HG02623 (cell line): ENCODE results near the gene RETREG1.
"Not testable (repeated sequence)": the region's sequence is repeated elsewhere in the genome, so short reads cannot be mapped to it uniquely, and the experiment has no call there.

Experiments used
- ATAC-seq: cut with Tn5 transposase; IDR thresholded peaks from one replicate; pipeline ENCODE4 v1.9.1; 2021; ENCODE audit warnings: moderate library complexity; ENCODE audit not compliant: unreplicated experiment

Gene RETREG1

DNA sequence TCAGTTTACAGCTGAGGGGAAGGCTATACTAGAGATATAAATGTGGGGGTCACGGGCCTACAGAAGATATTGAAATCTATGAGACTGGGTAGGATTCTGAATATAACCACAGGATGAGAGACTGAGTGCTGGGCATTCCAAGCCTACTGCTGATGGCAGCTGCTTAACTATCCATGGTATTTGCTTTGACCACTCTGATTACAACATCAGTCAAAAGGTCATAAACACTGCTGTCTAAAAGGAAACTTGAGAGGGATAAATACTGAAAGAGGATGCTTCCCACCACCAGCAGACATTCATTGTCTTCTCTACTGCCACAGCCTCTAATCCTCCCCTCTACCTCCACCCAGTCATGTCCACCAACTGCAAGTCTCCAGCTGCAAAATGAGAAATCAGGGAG is 155.0 kb downstream of the RETREG1 start:
- ATAC-seq = no peak

DNA sequence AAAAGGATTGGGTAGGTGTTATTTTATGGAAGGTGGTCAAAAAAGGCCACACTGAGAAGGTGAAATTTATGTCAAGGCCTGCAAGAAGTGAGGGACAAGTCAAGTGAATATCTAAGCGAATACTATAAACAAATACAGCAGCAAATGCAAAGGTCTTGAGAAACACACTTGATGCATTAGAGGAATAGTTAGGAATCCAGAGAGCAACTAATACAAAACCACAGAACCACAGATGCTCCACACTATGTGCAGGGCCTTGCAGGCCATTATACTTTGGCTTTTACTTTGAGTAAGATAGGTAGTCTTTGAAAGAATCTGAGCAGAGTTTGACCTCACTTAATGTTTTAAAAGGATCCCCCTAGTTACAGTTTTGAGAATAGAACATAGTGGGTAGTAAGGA is 155.8 kb downstream of the RETREG1 start:
- no peak for ATAC-seq

DNA sequence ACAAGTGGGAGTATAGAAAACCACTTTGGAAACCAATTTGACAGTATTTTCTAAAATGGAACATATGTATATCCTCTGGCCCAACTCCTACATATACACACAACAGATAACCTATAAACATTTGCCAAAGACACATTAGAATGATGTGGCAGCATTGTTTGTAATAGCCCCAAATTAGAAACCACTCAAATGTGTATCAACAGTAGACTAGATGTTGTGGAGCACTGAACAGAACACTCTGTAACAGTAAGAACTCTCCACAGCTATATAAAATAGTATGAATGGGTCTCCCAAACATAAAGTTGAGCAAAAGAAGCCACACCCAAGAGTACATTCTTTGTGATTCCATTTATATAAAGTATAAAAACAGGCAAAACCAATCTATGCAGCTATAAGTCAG is 157.3 kb downstream of the RETREG1 start:
- no peak for ATAC-seq

DNA sequence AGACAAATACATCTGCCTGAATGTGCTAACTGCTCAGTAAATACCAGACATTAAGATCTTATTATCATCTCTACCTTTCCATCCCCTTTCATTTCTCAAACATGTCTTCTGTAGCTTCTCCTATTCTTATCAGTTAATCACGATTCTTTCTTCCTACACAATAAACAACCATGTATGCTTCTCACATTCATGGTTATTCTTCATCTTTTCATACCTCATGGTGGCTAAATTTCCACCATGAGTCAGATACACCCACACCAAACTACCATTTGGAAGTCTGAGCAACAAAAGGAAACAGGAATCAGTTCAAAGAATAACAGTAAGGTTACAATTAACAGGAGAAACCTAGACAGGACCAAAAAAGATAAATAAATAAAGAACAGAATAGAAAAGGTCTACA is 158.9 kb downstream of the RETREG1 start:
- ATAC-seq = no peak

DNA sequence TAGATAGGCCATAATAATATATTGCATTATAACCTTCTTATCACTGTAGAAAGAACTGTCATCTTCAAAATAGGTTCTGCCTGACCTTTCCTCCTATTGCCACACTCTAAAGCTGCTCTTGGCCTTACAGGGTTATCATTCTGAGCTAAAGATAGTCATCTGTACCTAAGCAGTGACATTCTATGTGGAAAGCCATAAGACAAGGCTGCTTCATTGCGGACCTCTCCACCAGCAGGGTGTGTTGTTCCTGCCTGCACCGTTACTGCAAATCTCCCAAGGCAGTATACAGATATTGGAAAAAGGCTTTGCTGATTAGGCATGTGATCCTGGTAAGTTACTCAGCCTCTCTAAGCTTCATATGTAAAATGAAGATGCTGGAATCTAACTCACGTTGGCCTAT is 159.3 kb downstream of the RETREG1 start:
- ATAC-seq = no peak

DNA sequence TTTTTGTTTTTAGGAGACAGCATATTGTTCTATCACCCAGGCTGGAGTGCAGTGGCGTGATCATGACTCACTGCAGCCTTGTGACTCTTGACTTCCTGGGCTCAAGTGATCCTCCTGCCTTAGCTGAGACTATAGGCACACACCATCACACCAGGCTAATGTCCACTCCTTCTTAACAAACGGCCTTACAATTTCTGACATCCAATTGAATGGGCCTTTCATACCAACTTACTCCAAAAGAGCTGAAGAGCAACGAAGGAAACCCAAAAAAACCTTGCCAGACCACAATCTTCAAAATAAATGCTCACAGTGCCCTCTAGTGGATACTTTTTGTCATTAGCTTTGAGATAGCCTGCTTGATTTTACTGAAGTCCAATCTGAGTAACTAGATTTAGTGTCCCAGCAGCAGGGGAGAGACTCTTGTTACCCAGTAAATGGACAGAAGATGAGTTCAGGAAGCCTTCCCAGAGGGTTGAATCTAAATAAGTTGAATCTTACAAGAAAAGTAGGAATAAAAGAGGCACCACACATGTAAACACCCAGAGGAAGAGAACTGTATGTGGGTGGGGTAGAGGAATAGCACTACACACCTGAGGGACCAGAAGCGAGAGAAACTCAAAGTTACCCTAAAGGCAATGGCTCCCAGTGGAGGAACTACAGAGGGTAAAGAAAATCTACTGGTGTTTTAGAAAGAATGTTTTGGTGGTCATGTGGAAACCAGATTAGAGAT is 160.5 kb downstream of the RETREG1 start:
- peak; percentile 46 for ATAC-seq

DNA sequence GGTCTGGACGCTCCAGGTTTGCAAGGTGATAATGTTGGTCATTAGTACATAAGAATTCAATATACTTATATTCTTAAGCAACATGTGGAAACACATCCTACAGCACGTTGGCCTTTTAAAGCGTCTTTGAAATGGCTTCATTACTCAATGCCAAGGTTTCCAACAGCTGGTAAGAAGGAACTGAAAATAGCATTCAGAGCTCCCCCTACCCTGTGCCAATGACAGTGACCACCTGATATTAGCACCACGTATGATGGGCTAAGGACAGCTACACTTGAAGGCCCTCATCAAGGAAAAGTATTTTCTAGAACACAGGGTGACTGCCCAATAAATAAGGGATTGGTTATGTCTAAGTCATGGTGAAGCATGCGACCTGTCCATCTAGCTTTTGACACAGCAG is 161.1 kb downstream of the RETREG1 start:
- ATAC-seq = no peak

DNA sequence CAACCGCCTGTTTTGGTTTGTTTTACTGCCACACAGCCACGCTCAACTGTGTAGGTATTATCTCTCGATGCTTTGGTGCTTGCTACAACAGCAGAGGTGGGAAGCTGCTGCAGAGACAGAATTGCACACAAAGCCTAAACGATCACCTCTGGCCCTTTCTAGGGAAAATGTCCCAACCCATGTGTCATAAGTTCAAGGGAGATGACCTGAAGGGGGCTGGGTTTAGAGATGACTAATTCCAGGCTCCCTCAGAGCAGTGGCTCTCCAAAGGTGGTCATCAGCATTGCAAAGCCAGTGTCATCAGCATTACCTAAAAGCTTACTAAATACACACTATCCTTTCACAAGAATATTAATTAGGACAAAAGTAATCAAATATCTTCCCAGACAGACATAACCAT is 162.1 kb downstream of the RETREG1 start:
- no peak for ATAC-seq

DNA sequence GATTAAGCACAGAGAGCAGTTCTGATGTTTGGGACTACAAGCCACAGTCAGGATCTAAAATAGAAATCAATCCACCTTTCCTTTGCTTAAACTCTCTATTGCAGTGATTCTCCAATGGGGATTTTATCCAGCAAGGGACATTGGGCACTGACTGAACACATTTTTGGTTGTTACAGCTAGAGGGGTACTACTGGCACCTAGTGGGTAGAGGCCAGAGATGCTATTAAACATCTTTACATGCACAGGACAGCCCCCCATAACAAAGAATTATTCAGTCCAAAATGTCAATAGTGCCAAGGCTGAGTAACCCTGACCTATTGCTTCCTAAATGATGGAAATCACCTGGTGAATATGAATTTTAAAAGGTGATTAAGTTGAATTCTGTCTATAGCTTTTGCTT is 163.2 kb downstream of the RETREG1 start:
- no peak for ATAC-seq

DNA sequence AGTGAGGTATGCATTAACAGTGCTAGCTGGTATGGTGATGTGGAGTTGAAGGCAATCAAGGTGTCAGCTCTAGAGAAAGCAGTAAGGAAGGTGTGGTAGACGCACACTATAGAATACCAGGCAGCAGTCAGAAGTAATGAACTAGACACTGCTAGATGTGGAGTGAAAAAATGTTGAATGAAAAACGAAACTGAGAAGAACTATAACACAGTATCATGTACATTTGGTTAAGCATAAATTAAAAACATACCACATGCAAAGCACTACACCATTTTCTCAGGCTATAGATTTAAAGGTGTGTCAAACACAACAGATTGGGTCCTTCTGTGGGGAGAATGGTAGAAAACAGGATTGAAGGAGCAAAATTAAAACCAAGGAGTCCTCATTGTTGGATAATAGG is 166.6 kb downstream of the RETREG1 start:
- ATAC-seq = peak; percentile 59

DNA sequence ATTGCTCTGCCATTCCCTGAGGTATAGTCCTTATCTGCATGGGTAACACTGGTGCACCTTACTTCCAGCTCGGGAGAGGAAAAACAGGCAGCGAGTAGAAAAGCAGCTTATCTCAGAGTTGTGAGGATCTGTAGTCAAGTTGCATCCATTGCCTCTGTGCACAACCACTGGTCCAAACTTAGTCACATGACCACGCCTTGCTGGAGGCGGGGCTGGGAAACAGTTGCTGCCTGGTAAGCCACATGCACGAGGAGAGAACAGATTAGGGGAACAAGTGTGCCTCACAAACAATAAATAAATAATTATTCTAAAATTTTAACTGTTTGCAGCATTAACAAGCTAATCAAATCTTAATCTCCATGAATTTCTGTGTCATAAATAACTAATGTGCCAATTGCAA is 169.8 kb downstream of the RETREG1 start:
- ATAC-seq = no peak

DNA sequence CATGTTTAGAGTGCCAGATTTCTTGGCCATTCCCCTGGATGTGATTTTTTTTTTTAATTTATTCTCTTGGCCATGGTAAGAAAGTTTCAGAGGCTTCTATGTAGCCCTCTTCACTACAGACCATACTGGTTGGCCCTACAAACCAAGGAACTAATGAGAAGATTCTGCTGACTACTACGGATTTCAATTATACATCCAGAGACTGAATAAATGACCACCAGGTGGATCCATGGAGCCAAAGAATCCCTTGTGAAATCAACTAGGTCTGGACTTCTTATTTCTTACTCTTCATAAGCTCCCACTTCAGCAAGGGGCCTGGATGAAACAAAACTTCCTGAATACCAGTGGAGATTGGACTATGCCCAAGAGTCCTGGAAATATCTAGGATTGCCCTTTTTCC is 178.8 kb downstream of the RETREG1 start:
- no peak for ATAC-seq

DNA sequence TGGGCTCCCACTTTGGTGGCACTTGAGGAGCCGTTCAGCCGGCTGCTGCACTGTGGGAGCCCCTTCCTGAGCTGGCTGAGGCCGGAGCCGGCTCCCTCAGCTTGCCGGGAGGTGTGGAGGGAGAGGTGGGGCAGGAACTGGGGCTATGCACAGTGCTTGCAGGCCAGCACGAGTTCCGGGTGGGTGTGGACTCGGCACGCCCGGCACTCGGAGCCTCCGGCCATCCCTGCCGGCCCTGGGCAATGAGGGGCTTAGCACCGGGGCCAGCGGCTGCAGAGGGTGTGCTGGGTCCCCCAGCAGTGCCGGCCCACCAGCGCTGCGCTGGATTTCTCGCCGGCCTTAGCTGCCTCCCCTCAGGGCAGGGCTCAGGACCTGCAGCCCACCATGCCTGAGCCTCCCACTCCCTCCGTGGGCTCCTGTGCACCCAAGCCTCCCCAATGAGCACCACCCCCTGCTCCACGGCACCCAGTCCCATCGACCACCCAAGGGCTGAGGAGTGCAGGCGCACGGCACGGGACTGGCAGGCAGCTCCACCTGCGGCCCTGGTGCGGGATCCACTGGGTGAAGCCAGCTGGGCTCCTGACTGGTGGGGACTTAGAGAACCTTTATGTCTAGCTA is 180.6 kb downstream of the RETREG1 start:
- ATAC-seq = not testable (repeated sequence)

DNA sequence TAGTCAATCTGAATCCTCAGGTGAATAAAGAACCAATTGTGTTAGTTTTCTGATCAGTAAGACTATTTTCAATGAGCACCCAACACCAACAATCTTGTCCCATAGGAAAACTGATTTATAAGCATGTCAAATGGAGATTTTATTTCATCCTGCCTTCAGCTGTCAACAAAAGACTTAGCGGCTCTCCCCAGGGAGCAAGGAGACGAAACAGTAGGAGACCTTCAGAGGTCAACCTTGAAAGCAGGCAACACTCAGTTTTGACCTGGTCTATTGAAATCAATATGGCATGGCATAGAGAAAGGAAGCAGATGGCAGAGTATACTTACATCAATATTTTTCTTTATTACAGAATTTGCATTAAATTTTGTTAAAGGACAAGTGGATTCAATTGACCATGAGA is 185.3 kb downstream of the RETREG1 start:
- ATAC-seq = no peak

DNA sequence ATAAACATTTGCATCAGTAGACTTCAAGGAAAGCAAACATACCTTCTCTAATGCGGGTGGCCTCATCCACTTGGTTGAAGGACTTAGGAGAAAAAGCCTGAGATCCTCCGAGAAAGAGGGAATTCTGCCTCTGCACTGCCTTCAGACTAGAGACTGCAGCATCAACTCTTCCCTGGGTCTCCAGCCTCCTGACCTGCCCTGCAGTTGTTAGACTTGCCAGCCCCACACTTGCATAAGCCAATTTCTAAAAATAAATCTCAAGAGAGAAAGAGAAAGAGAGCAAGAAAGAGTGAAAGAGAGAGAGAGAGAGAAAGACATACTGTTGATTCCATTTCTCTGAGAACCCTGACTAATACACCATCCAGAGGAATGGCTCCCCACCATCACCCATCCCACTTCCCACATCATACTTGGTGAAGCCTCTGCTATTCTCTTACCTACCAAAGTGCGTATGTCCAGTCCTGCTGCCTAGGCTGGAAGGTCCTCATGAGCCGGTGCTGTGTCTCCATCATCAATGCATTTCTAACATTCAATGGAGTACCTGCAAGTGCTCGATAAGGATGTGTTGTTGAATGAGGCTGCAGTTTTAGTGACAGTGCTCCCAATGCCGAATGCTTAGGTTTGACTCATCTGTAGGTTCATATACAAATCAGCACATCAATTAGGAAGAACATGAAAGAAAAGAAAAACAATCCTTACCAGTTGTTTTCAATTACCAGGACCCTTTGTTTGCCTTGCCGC is 186.3 kb downstream of the RETREG1 start:
- no peak for ATAC-seq

DNA sequence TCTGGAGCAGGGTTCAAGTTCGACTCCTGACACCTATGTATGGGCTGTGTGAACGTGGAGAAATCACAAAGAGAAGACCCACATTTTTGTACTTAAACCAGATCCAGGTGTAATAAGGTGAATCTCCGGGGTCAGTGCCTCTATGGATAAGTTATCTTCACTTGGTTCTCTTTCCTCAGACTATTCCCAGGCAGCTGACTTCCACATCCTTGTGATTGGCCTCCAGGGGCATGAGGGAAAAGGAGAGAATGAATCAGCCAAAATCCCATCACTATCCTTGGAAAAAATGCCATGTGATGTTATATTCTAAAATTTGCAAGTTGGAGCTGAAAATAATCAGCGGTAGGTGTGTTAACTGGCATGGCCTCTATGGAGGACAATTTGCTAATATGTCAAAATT is 188.4 kb downstream of the RETREG1 start:
- no peak for ATAC-seq

DNA sequence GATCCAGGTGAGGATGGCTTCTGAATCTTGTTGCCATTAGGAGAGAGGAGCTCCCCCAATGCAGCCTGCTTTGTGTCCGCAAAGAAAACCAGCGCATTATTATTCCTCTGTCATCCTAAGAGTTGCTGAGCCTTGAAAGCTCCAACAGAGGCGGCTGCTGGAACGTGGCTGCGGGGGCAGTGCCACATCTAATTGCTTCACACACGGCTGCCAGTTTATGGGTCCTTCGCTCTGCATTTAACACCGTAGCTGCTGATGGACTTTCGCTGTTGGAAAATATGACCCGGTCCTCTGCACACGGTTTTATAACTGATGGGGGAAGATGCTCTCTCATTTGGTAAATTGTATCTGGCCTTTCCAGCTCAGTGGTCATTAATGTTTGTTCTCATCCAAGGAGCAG is 189.2 kb downstream of the RETREG1 start:
- no peak for ATAC-seq
